HG02970 (cell line): Measurements from ENCODE around the gene BMP8B.
"Not testable (repeated sequence)": the region's sequence is repeated elsewhere in the genome, so short reads cannot be mapped to it uniquely, and the experiment has no call there.

Experiments used
- ATAC-seq: cut with Tn5 transposase; IDR thresholded peaks from one replicate; pipeline ENCODE4 v1.9.1; 2021; ENCODE audit warnings: mild to moderate bottlenecking, moderate library complexity, moderate number of reproducible peaks; ENCODE audit not compliant: unreplicated experiment, low FRiP score

BMP8B gene, protein sequence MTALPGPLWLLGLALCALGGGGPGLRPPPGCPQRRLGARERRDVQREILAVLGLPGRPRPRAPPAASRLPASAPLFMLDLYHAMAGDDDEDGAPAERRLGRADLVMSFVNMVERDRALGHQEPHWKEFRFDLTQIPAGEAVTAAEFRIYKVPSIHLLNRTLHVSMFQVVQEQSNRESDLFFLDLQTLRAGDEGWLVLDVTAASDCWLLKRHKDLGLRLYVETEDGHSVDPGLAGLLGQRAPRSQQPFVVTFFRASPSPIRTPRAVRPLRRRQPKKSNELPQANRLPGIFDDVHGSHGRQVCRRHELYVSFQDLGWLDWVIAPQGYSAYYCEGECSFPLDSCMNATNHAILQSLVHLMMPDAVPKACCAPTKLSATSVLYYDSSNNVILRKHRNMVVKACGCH

DNA sequence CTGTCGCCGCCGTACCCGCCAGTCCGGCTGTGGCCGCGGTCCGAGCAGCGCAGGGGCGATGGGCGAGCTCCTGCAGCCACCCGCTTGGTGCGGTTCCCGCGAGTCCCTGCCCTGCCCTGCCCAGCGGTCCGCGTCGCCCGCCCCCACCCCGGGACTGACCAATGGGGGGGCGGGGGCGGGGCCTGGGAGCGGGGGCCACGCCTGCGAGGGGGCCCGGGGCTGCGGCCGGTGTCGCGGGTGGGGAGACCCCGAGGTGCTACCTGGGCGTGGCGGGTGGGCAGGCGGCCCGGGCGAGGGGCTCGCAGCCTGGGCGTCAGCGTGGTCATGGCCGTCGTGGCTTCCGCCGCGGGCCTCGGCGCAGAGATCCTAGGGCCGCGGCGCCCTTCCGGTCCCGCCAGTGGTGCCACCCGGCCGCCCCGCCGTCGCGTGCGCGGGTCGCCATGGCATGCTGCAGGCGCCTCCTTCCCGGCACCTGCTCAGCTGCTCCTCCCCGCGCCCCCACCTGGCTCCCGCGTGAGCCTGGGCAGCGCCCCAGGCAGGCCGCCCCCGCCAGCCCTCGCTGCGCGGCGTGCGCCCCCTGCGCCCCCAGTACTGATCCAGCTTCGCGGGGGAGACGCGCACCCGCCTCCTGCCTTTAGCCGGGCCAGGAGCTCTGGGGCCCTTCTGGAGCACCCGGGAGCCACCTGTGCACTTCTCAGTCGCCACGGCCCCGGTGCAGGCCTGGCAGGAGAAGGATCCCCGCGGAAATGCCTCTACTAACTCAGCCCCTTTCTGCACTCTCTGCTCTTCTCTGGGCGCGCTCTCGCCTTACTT, at the start of gene BMP8B:
BMP8B (minus strand) TSS at position 108 of the 813 bp plus-strand sequence. CDS start 380 bp downstream, outside the sequence.
- no peak for ATAC-seq

DNA sequence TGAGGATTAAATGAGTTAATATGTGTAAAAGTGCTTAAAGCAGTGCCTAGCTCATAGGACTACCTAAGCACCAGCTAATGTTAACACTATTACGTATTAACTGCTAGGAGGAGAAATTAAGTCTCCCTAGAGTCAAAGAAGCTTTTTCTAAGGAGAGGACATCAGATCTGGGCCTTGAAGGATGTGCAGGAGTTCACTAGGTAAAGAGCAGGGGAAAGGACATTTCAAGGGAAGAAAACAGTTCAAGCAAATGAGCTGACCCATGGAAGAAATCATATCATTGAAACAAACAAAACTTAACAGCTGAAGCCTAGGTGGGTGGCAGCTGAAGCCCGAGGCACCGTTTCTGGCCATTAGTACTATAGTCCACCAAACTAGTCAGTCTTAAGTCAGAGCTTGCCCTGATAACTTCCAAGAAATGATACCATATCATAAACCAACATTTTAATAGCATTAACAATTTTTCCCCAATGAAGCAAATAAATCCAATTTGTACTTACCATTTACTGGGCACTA, 48.0 kb upstream of the BMP8B start:
- no peak for ATAC-seq

DNA sequence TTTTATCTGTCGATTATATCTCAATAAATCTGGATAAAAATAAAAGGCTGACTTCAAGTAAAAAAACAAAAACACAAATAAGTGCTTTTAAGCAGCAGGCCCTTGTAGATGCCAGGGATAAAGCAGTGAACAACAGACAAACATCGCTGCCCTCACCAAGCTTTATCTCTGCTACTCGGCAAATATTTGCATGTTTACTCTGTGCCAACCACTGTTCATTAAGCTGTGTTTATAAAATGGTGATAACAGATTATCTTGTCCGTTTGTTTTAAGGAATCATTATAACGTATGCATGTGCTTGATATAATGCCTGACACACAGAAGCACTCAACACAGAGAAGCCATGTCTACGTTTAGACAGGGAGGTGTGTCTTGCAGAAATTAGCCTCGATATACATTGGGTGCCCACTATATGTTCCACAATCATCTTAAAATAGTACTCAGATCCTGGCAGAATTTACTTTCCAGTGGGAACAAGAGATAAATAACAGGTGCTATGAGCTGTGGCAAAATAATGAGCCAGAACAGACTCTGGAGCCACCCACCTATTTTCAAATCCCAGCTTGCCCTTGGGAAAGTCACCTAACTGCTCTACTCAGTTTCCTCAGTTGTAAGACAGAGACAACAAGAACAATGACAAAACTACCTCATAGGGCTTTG, 47.4 kb upstream of the BMP8B start:
- no peak for ATAC-seq

DNA sequence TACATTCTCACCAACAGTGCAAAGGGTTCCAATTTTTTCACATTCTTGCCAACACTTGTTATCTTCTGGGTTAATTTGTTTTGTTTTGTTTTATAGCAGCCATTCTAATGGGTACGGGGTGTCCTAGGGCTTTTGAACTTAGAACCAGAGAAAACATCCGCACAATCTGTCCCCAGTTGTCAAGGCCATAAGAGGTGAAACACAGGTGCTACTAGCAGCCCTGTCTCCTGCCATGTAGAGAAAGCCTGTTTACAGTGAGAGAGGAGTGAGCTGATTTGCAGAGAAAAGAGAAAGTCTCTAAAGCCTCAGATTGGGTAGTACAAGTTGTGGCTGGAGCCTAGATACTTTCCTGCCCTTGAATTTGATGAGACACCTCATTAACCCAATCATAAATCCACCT, 46.4 kb upstream of the BMP8B start:
- no peak for ATAC-seq

DNA sequence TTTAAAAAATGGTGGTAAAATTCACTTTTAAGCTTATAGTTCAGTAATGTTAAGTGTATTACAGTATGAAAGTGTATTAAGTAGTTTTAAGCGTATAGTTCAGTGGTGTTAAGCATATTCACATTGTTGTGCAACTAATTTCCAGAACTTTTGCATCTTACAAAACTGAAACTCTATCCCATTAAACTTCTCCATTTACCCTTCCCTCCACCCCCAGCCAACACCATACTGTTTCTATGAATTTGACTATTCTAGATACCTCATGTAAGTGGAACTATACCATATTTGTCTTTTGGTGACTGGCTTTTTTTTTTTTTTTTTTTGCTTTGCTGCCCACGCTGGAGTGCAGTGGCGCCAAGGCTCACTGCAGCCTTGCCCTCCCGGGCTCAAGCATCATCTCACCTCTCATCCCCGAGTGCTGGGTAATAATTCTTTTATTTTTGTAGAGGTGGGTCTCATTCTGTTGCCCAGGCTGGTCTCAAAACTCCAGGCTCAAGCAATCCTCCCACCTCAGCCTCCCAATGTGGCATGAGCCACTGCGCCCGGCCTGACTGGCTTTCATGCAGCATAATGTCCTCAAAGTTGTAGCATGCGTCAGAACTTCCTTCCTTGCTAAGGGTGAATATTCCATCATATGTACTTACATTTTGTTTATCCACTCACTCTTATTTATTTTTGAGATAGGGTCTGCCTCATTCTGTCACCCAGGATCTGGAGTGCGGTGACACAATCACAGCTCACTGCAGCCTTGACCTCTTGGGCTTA, 45.1 kb upstream of the BMP8B start:
- no peak for ATAC-seq

DNA sequence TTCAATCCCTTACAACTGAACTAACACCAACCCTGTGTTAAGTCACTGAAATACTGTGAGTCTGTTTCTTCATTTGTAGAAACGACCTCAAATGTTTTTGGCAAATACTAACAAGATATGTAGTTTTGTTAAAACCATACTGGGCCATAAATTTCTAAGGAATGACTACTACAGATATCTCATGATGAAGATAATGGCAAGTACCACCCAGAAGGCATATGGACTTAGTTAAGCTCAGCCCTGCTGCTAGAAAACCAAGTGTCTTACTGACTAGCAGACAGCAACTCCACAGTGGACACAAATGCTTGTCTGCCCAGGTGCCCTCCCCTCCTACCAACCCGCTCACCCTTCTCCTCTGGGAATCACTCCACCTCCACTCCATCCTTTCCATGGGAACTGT, 44.5 kb upstream of the BMP8B start:
- ATAC-seq, result no peak

DNA sequence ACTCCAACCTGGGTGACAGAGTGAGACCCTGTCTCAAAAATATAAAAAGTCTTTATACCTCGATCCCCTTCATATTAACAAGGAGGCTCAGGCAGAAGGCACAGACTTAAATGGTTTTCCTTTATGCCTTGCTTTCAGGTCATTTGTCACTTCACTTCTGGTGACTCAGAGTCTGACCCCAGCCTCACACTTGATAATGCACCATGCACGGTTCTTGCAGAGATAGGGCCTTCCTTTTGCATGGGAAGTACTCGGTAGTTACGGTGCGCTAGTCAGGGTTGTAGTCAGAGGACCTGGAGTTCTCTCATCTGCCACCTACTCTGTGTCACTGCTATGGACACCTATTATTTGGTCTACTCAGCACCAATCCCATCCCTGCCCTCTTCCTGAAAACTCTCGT, 43.6 kb upstream of the BMP8B start:
- no peak for ATAC-seq

DNA sequence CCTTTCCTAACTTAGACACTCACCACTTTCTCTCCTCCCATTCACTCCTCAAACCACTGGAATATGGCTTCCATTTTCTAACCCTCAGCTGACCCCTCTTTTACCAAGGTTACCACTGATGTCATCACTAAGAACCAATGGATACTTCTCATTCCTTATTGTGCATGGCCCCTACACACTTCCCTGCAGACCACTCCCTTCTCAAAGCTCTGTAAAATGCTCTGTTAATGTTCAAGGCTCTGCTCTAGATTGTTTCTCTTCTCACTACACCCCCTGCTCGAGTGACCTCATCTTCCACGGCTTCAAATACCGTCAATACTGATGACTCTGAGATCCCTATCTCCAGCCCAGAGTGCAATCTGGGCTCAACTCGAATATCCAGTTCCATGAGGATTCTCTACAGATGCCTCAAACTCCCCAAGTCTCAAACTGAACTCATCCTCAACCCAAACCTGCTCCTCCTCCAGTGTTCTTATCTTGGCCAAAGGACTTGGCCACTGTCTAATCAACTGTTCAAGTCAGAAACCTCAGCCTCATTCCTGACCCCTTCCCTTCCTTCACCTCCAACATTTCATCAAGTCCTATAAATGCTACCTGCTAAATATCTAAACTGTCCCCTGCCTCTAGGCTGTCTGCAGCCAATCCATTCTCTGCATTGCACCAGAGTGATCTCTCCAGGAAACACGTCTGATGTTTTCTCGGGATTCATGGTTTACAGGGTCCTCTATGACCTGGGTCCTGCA, 41.3 kb upstream of the BMP8B start:
- ATAC-seq, result no peak

DNA sequence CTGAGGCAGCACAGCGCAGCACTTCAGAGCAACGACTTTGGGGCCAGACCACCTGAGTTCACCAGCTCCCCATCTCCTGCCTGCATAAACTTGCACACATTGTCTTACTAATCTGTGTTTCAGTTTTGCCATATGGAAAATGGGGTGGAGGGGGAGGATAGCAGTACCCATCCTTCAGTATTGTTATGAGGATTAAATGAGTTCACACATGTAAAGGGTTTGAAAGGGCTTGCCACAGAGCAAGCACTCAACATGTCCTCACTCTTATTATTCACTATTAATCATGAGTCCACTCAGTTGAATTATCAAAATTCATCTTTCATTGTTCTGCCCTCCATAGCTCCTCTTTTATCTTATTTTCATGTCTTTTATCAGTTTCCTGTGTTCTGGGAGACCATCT, 40.1 kb upstream of the BMP8B start:
- no peak for ATAC-seq

DNA sequence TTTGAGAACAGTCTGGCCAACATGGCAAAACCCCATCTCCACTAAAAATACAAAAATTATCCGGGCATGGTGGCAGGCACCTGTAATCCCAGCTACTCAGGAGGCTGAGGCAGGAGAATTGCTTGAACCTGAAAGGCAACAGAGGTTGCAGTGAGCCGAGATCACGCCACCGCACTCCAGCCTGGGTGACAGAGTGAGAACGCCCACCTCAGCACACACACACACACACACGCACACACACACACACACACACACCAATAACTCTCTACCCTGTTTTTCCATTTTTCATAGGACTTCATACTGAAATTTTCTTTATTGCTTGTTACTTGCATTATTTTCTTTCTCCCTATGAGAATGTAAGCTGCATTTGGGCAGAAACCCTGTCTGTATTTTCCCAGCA, 39.6 kb upstream of the BMP8B start:
- ATAC-seq, result not testable (repeated sequence)

DNA sequence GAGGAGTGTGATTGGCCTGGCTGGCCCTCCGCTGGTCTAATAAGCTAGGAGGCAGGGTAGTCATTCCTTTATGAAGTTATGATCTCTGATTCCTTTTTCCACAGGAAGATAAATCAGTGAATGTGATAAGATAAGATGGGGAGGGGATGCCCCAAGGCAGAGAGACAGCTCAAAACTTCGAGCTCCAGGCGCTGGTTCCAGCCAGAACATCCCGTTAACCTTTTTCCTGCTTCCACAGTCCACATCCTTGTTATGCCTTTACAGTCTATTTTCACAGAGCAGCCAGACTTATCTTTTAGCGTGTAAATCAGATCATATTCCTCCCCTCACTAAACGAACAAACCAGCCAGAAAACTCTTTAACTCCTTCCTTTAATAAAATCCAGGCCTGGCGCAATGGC, 38.5 kb upstream of the BMP8B start:
- ATAC-seq, result no peak

DNA sequence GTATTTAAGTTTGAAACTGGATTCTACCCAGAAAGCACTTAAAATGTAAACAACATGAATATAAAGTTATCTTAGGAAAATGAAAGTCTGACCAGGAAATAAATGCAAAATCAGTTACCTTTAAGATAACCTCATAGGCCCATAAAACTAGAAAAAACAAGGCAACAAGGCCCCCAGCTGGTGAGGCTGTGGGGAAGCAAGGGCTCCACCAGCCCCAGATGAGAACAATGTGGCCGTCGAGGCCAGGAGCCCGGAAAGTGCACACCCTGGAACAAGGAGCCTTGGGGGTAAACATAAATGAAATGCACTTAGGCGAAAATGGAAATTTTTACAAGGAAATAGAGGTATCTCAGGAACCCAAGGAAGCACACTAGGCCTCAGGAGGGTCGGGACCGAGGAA, 37.9 kb upstream of the BMP8B start:
- no peak for ATAC-seq

DNA sequence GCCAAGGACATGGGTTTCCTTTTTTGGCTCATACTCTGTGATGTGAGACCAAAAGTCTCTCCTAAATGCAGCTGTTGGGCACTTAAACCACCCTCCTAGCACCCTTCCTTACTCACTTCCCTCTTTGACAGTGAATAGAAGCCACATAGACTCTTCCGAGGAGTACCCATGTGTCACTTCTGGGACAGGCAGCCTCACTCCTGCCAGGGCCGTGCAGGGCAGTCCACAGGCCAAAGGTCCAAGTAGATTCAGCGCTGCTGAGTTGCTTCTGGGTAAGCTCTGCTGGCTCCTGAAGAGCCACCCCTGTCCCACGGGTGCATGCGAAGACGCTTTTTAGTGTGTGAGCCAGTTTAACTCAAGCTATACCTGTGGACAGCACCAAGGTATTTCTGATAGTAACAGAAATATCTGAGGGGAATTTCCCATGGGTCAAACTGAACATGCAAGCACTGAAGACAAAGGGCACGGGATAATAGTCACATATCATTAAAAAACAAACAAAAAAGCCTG, 36.8 kb upstream of the BMP8B start:
- ATAC-seq, result no peak

DNA sequence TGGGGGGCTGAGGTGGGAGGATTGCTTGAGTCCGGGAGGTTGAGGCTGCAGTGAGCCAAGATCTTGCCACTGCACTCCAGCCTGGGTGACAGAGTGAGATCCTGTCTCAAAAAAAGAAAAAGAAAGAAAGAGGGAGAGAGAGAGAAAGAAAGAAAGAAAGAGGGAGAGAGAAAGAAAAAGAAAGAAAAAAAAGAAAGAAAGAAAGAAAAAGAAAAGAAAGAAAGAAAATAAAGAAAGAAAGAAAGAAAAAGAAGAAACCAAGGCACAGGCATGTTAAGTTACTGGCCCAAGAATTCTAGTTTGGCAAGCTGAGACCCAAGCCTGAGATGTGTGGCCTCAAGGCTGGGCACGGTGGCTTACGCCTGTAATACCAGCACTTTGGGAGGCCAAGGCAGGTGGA, 34.8 kb upstream of the BMP8B start:
- ATAC-seq, result not testable (repeated sequence)

DNA sequence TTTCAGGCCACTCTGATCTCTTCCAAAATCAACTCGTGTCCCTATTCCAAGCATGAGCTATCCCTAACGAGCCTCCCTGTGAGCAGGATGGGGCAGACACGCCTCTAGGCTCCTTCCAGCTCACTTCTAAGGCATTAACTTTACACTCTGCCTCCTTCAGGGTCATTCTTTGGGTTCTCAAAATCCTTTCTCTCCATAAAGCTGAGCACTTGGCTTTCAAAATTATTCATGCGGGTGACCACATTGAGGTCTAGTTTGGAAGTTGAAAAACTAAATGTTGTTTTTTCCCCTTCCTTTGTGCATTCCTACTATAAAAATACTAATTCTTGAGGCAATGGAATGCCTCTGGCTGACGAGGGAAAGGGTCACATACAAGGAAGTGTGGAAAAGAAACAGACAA, 33.5 kb upstream of the BMP8B start:
- ATAC-seq, result no peak

DNA sequence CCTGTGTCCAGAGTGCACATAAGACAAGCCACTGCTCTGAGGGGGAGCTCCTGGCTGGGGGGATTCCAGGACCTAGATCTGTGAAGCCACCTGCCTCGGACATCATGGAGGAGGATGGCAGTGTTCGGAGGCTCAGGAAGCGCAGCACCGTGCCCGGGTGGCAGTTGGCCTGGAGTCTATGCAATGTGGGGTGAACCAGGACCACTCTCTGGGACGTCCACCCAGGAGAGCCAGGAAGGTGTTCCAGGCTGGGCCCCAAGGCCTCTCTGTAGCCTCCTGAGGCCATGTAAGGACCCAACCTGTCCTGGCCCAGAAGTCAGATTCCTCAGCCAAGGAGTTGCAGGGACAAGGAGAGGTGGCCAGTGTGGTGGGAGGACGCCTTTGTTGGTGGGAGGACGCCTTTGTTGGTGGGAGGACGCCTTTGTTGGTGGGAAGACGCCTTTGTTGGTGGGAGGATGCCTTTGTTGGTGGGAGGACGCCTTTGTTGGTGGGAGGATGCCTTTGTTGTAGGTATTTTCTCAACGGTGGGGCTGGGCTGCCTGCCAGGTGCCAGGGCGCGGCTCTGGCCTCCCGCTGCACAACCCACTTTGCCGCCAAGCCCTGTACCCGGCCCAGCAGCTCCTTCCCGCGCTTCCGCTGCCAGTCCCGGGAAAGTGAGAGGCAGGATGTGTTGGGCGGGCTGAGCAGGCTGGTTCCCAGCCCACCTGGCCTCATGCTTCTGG, 30.6 kb upstream of the BMP8B start:
- no peak for ATAC-seq

DNA sequence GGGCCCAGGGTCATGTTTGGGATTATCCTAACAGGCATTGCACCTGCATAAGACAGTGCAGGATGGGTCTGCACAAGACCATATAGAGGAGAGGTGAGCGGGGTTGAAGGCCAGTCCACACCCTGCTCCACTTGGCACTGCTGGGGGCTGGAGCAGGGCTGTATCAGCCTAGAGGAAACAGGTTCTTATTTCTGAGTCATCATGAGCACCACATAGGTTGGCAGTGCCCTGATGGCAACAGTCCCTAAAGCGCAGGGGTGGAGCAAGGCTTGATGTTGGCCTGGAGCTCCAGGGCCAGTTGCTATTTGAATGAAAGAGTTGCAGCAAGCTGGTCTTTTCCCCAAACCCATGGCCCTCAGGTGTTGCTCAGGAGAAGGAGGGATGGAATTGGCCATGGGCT, 29.8 kb upstream of the BMP8B start:
- no peak for ATAC-seq

DNA sequence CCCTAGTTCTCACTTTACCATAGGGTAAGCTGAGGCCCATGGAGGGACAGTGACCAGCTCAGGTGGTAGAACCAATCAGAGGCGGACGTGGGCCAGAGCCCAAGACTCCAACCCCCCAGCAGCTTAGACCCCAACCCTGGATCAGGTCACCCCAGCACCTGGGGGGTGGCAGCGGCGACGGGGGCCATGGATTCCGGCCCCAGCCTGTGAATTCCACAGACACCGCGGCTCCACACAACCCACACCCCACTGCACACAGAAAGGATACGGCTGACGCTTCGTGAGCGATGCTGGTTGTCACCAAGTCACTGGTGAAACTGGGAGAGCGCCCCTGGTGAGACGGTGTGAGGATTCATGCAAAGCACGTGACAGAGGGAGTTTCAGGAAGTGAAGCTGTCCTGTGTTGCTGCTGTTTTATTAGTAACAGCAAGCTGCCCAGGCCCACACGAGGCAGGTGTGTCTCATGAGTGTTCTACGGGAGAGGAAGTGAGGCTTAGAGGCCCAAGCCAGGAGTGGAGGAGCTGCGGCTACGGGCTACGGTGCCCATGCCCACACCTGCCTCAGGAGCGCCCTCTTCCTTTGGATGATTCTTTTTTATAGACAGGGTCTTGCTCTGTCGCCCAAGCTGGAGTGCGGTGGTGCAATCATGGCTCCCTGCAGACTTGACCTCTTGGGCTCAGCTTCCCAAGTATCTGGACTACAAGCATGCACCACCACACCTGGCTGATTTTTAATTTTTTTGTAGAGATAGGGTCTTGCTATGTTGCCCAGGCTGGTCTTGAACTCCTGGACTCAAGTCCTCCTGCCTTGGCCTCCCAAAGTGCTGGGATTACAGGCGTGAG, 28.6 kb upstream of the BMP8B start:
- peak; percentile 71 for ATAC-seq
